ENCODE data around the gene TF.

- TF ChIP-seq POLR2A (IDR thresholded peaks at IDR 0.05) (no peak), CTCF (IDR thresholded peaks at IDR 0.05) (no peak)
These were observed 33.5 kb downstream of the TF start for GRCh38 chr3:133779626-133780203.
